Keratinocyte (primary cell): ENCODE measurements around the gene PTPN14. TPM values are rescaled to one million over a fixed set of nuclear protein-coding genes. Genes with fewer than 3 reads are reported as not detected.
A peak's percentile ranks its signal among the peaks of the same experiment; 100 is the strongest.

Source experiments
- DNase-seq: peaks from one replicate; pipeline ENCODE4 v3.0.0-alpha.2; 2011; ENCODE audit warnings: low read depth, missing footprints, low spot score
- FAIRE-seq: peaks from 2 replicates; lab custom pipeline; 2011; peaks lifted over from hg19 to GRCh38; lab: Jason Lieb, UNC
- H2AFZ ChIP-seq: 2 replicates; pipeline ENCODE4 v1.6.0; 2012; ENCODE audit warnings: low read length, control low read depth, inconsistent platforms; ENCODE audit not compliant: control insufficient read depth
- H3K27ac ChIP-seq: 2 replicates; pipeline ENCODE4 v1.5.1; 2011; ENCODE audit warnings: low read length; ENCODE audit not compliant: control insufficient read depth, insufficient read depth
- H3K27me3 ChIP-seq: 3 replicates; pipeline ENCODE4 v1.6.0; 2011; ENCODE audit warnings: low read length; ENCODE audit not compliant: control insufficient read depth, insufficient read depth; ENCODE audit errors: extremely low read depth
- H3K36me3 ChIP-seq, 2 experiments: 2 replicates in 1 of 2; 3 replicates in 1 of 2; pipeline ENCODE4 v1.5.1; 2011; ENCODE audit warnings: low read length in 2 of 2, mild to moderate bottlenecking in 1 of 2; ENCODE audit not compliant: control insufficient read depth in 2 of 2, insufficient read depth in 2 of 2; ENCODE audit errors: extremely low read depth in 1 of 2
- H3K4me1 ChIP-seq: 3 replicates; pipeline ENCODE4 v1.5.1; 2011; ENCODE audit warnings: low read length; ENCODE audit not compliant: control insufficient read depth, insufficient read depth; ENCODE audit errors: extremely low read depth
- H3K4me2 ChIP-seq: 3 replicates; pipeline ENCODE4 v1.6.0; 2011; ENCODE audit warnings: low read depth, low read length; ENCODE audit not compliant: control insufficient read depth, insufficient read depth; ENCODE audit errors: extremely low read depth
- H3K4me3 ChIP-seq, 3 experiments: fragments of 200-600 bp in 1 of 3; sonication (generic) in 1 of 3; 2 replicates in 2 of 3; 3 replicates in 1 of 3; pipeline ENCODE4 v1.5.1; 2011 to 2016; ENCODE audit warnings: low read length in 3 of 3, mild to moderate bottlenecking in 3 of 3, control low read depth in 2 of 3, inconsistent platforms in 1 of 3, low read depth in 1 of 3, mixed read lengths in 1 of 3, mixed run types in 1 of 3, moderate library complexity in 1 of 3; ENCODE audit not compliant: control insufficient read depth in 2 of 3, insufficient read depth in 2 of 3; ENCODE audit errors: extremely low read depth in 1 of 3
- H3K79me2 ChIP-seq: 2 replicates; pipeline ENCODE4 v1.6.0; 2012; ENCODE audit warnings: low read length; ENCODE audit not compliant: control insufficient read depth, insufficient read depth
- H3K9ac ChIP-seq: 3 replicates; pipeline ENCODE4 v1.6.0; 2011; ENCODE audit warnings: low read length; ENCODE audit not compliant: control insufficient read depth, insufficient read depth; ENCODE audit errors: extremely low read depth
- H3K9me1 ChIP-seq: 3 replicates; pipeline ENCODE4 v1.6.0; 2011; ENCODE audit warnings: low read length; ENCODE audit not compliant: control insufficient read depth, insufficient read depth; ENCODE audit errors: extremely low read depth
- H3K9me3 ChIP-seq: 2 replicates; pipeline ENCODE4 v1.5.1; 2012; ENCODE audit warnings: low read depth, low read length; ENCODE audit not compliant: control insufficient read depth
- H4K20me1 ChIP-seq: 3 replicates; pipeline ENCODE4 v1.6.0; 2011; ENCODE audit warnings: low read length; ENCODE audit not compliant: control insufficient read depth, insufficient read depth; ENCODE audit errors: extremely low read depth
- CTCF ChIP-seq, 3 experiments: IDR thresholded peaks in 1 of 3; conservative IDR thresholded peaks in 1 of 3; optimal IDR thresholded peaks in 1 of 3; 2 replicates in 2 of 3; 3 replicates in 1 of 3; pipeline versions ENCODE3 to v1.5.1; 2011; ENCODE audit warnings: low read length in 3 of 3, mild to moderate bottlenecking in 3 of 3, moderate library complexity in 2 of 3, control low read depth in 1 of 3, inconsistent platforms in 1 of 3; ENCODE audit not compliant: insufficient read depth in 2 of 3; ENCODE audit errors: extremely low read depth in 1 of 3
- EZH2 ChIP-seq: IDR thresholded peaks from one replicate; pipeline ENCODE4 v1.6.1; 2012; ENCODE audit warnings: inconsistent platforms, mild to moderate bottlenecking, low read length, moderate library complexity
- dilution Hi-C: fragments of 300-500 bp; cut with MboI; formaldehyde crosslinking; loops from one replicate; pipeline ENCODE4 v1.7.0; 2020; ENCODE audit warnings: low sequenced_read_pairs; ENCODE audit not compliant: extremely low pct_ligation_motif_present
- polyA plus RNA-seq, 5 experiments: library from polyadenylated mRNA; depleted of rRNA in 3 of 5; stranded (reverse) in 3 of 5; stranded (forward) in 1 of 5; unstranded in 1 of 5; fragments of >200 nt; gene quantifications; 1 replicate in 1 of 5; 2 replicates in 3 of 5; 3 replicates in 1 of 5; pipeline versions ENCODE4 v1.2.1 to v1.2.3, GENCODE V29; 2011 to 2012; ENCODE audit warnings: missing spikeins in 2 of 5, low read depth in 1 of 5, low replicate concordance in 1 of 5

Gene PTPN14
- polyA plus RNA-seq, 1 donor (not counting 4 experiments of a cell fraction or from before 2014, with no cell fraction given): 29.9 TPM

- Histone ChIP-seq H3K9me3 (no peaks in the 10 kb centered on the region), H3K9me1 (peaks cover 3% of the 10 kb centered on the region), H3K9ac (no peak overlapping the region), H3K27ac (peak overlapping the region; percentile 42), H2AFZ (no peak overlapping the region), H3K36me3 (peaks cover 1 to 4% of the 10 kb centered on the region in 2 experiments), H3K4me2 (peak overlapping the region; percentile 53), H3K27me3 (no peaks in the 10 kb centered on the region), H4K20me1 (no peaks in the 10 kb centered on the region), H3K4me1 (peaks cover 70% of the 10 kb centered on the region), H3K4me3 (no peak overlapping the region), H3K79me2 (peaks cover 67% of the 10 kb centered on the region)
- FAIRE-seq: peak; percentile 81
- dilution Hi-C loops: no loop called here
- no peak for DNase-seq
- TF ChIP-seq CTCF (optimal IDR thresholded peaks at IDR 0.05 in 1 of 3, IDR thresholded peaks at IDR 0.05 in 1 of 3, conservative IDR thresholded peaks at IDR 0.05 in 1 of 3; ENCODE audit: extremely low read depth in 1 of 3, insufficient read depth in 2 of 3, low read length in 3 of 3) (no peak), EZH2 (no peak)
Observed at GRCh38 chr1:214451596-214451995, 99.8 kb downstream of the PTPN14 start.

- Histone ChIP-seq H3K27me3 (no peaks in the 10 kb centered on the region), H4K20me1 (no peaks in the 10 kb centered on the region), H3K36me3 (peaks cover 4% of the 10 kb centered on the region in 2 experiments), H3K4me1 (peaks cover 70% of the 10 kb centered on the region), H3K4me3 (no peak overlapping the region), H3K9ac (no peak overlapping the region), H3K4me2 (no peak overlapping the region), H3K9me1 (peaks cover 3% of the 10 kb centered on the region), H3K9me3 (no peaks in the 10 kb centered on the region), H2AFZ (no peak overlapping the region), H3K27ac (no peak overlapping the region), H3K79me2 (peaks cover 56% of the 10 kb centered on the region)
- dilution Hi-C loops: no loop called here
- no peak for TF ChIP-seq EZH2
- no peak for TF ChIP-seq CTCF (optimal IDR thresholded peaks at IDR 0.05 in 1 of 3, IDR thresholded peaks at IDR 0.05 in 1 of 3, conservative IDR thresholded peaks at IDR 0.05 in 1 of 3; ENCODE audit: extremely low read depth in 1 of 3, insufficient read depth in 2 of 3, low read length in 3 of 3)
- DNase-seq (no peak), FAIRE-seq (no peak)
Observed at GRCh38 chr1:214449371-214449770, 102.0 kb downstream of the PTPN14 start.
